ENCODE data around the gene EEF2K.

Gene EEF2K

DNA sequence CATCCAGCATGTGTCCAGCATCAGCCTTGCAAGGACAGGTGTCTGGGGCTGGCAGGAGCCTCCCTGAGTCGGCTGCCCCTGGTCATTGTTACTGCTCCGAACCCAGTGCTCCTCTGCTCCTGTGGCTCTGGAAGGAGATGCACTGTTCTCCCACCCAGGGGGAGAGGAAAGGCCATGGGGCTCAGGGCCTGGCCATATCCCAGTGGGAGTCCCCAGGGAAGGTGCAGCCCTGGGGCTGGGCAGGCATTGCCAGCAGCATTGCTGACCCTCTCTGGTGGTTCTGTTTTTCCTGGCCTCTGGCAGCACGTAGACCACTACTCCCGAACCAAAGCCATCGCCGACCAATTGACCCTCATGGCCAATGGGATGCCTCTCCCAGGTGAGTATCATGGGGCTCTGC, 34.1 kb upstream of the EEF2K start:
- no peak for TF ChIP-seq CTCF (IDR thresholded peaks at IDR 0.05)

DNA sequence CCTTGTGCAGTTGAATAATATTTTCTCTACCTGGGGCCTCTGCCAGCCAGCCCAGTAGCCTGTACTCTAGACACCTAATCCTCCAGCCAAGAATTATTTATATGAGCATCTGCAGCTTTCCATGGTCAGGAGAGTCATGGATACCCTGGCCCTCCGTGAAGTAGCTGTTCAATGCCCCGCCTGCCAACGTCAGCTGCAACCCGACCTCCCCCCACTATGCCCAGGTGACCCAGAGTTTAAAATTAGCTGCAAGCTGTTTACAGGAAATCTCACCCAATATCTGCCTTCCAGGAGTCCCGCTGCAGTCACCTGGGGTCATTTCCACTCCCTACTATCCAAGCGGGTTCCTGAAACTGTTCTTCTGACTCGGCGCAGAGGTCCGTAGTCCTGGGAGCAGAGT, 31.4 kb upstream of the EEF2K start:
- no peak for TF ChIP-seq CTCF (IDR thresholded peaks at IDR 0.05)

GRCh38 chr16:22177968-22178930, 27.8 kb upstream of the EEF2K start:
- no peak for TF ChIP-seq CTCF (IDR thresholded peaks at IDR 0.05)

GRCh38 chr16:22181426-22181825, 24.7 kb upstream of the EEF2K start:
- no peak for TF ChIP-seq CTCF (IDR thresholded peaks at IDR 0.05)

DNA sequence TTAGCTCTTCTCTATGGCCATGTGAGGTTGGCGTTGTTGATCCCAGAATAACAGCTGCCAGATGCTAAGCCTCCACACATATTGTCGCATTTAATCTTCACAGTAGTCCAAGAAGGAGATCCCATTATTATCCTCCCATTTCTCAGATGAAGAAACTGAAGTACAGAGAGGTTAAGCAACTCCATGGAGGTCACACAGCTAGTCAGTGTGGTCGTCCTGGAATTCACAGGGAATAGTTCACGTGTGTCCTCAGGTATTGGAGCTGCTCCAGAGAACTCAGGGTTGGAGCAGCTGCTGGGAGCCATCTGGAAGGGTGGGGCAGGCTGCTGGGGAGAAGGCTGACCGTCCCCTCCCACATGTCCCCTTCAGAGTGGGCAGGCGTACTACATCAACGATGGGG, 24.2 kb upstream of the EEF2K start:
- TF ChIP-seq CTCF (IDR thresholded peaks at IDR 0.05), result no peak

DNA sequence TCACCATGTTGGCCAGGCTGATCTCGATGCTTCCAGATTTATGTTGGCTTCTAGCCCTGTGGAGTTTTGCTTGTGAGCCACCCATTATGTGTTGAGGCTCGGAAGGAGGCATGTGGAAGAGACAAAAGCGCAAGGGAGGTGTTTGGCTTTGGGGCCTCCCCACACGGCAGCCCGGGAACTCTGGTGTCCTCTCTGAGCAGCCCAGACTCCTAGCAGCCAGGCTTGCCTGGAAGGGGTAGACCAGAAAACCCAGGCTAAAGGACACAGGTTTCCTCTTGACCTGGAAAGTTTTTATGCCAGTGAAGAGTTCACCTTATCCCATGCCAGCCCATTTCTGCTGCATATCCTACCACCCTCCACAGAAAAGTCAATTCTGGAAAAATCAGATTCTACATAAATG, 22.7 kb upstream of the EEF2K start:
- no peak for TF ChIP-seq CTCF (IDR thresholded peaks at IDR 0.05)

- TF ChIP-seq CTCF (IDR thresholded peaks at IDR 0.05), result peak; percentile 19; the same call in 1 of the 2 replicates
Observed at GRCh38 chr16:22183901-22184614, 22.0 kb upstream of the EEF2K start.
